ENCODE data around the gene IGSF5. TPM values are rescaled to one million over a fixed set of nuclear protein-coding genes. Genes with fewer than 3 reads are reported as not detected.

IGSF5 gene
- total RNA-seq, 1 donor from 2014 or later = not detected

- H3K4me3 ChIP-seq (ENCODE audit: low read depth, low read length) = no peak overlapping the region
- no peak for DNase-seq (ENCODE audit: low read depth)
- TF ChIP-seq CTCF (IDR thresholded peaks at IDR 0.05; ENCODE audit: insufficient read depth, low read length, severe bottlenecking) = no peak
- H3K27me3 ChIP-seq (ENCODE audit: control insufficient read depth, insufficient read depth, low read length) = no peaks in the 10 kb centered on the region
- no peak for FAIRE-seq
- H3K36me3 ChIP-seq (ENCODE audit: control insufficient read depth, insufficient read depth, low read length) = no peaks in the 10 kb centered on the region
These were observed 51.5 kb downstream of the IGSF5 start for GRCh38 chr21:39796466-39796865.

- H3K27me3 ChIP-seq (ENCODE audit: control insufficient read depth, insufficient read depth, low read length) = no peaks in the 10 kb centered on the region
- no peak for FAIRE-seq
- H3K36me3 ChIP-seq (ENCODE audit: control insufficient read depth, insufficient read depth, low read length) = no peaks in the 10 kb centered on the region
- no peak overlapping the region for H3K4me3 ChIP-seq (ENCODE audit: low read depth, low read length)
- DNase-seq (ENCODE audit: low read depth) = no peak
- no peak for TF ChIP-seq CTCF (IDR thresholded peaks at IDR 0.05; ENCODE audit: insufficient read depth, low read length, severe bottlenecking)
These were observed 54.2 kb downstream of the IGSF5 start for GRCh38 chr21:39799178-39799577.

- TF ChIP-seq CTCF (IDR thresholded peaks at IDR 0.05; ENCODE audit: insufficient read depth, low read length, severe bottlenecking) = no peak
- Histone ChIP-seq H3K27me3 (ENCODE audit: control insufficient read depth, insufficient read depth, low read length) (no peaks in the 10 kb centered on the region), H3K36me3 (ENCODE audit: control insufficient read depth, insufficient read depth, low read length) (no peaks in the 10 kb centered on the region), H3K4me3 (ENCODE audit: low read depth, low read length) (no peak overlapping the region)
- FAIRE-seq (no peak), DNase-seq (ENCODE audit: low read depth) (no peak)
These were observed 55.3 kb downstream of the IGSF5 start for GRCh38 chr21:39800311-39800710.

GRCh38 chr21:39802217-39802616, 57.2 kb downstream of the IGSF5 start:
- H3K4me3 ChIP-seq (ENCODE audit: low read depth, low read length) = no peak overlapping the region
- DNase-seq (ENCODE audit: low read depth) = no peak
- no peak for TF ChIP-seq CTCF (IDR thresholded peaks at IDR 0.05; ENCODE audit: insufficient read depth, low read length, severe bottlenecking)
- no peaks in the 10 kb centered on the region for H3K27me3 ChIP-seq (ENCODE audit: control insufficient read depth, insufficient read depth, low read length)
- FAIRE-seq = no peak
- H3K36me3 ChIP-seq (ENCODE audit: control insufficient read depth, insufficient read depth, low read length) = no peaks in the 10 kb centered on the region

GRCh38 chr21:39803393-39803792, 58.4 kb downstream of the IGSF5 start:
- TF ChIP-seq CTCF (IDR thresholded peaks at IDR 0.05; ENCODE audit: insufficient read depth, low read length, severe bottlenecking) = no peak
- no peaks in the 10 kb centered on the region for H3K27me3 ChIP-seq (ENCODE audit: control insufficient read depth, insufficient read depth, low read length)
- H3K4me3 ChIP-seq (ENCODE audit: low read depth, low read length) = no peak overlapping the region
- no peak for FAIRE-seq
- no peak for DNase-seq (ENCODE audit: low read depth)
- no peaks in the 10 kb centered on the region for H3K36me3 ChIP-seq (ENCODE audit: control insufficient read depth, insufficient read depth, low read length)

GRCh38 chr21:39804240-39804639, 59.3 kb downstream of the IGSF5 start:
- H3K27me3 ChIP-seq (ENCODE audit: control insufficient read depth, insufficient read depth, low read length) = no peaks in the 10 kb centered on the region
- no peak for FAIRE-seq
- no peak for DNase-seq (ENCODE audit: low read depth)
- H3K4me3 ChIP-seq (ENCODE audit: low read depth, low read length) = no peak overlapping the region
- no peak for TF ChIP-seq CTCF (IDR thresholded peaks at IDR 0.05; ENCODE audit: insufficient read depth, low read length, severe bottlenecking)
- H3K36me3 ChIP-seq (ENCODE audit: control insufficient read depth, insufficient read depth, low read length) = no peaks in the 10 kb centered on the region

Measured in bronchial epithelial cell (primary cell).